HFFc6 (cell line): ENCODE measurements around the gene SH3RF3. TPM values are rescaled to one million over a fixed set of nuclear protein-coding genes. Genes with fewer than 3 reads are reported as not detected.

Experiments
- DNase-seq: peaks from one replicate; pipeline ENCODE4 v3.0.0-alpha.2; 2018
- H3K27ac Mint-ChIP-seq: 2 replicates; pipeline ENCODE4 v1.8.0; 2020; ENCODE audit warnings: mild to moderate bottlenecking, mixed read lengths
- H3K27me3 Mint-ChIP-seq: 2 replicates; pipeline ENCODE4 v1.8.0; 2021; ENCODE audit warnings: mild to moderate bottlenecking, moderate library complexity, mixed read lengths; ENCODE audit not compliant: insufficient read depth
- H3K36me3 Mint-ChIP-seq: 2 replicates; pipeline ENCODE4 v1.8.0; 2021; ENCODE audit warnings: low read depth, mixed read lengths
- H3K4me1 Mint-ChIP-seq: 2 replicates; pipeline ENCODE4 v1.8.0; 2020; ENCODE audit warnings: low read depth, mixed read lengths
- H3K4me3 Mint-ChIP-seq: 2 replicates; pipeline ENCODE4 v1.8.0; 2020; ENCODE audit warnings: mild to moderate bottlenecking, moderate library complexity, mixed read lengths
- H3K9me3 Mint-ChIP-seq: 2 replicates; pipeline ENCODE4 v1.8.0; 2020; ENCODE audit warnings: mild to moderate bottlenecking, mixed read lengths
- total RNA-seq, 6 experiments: library from RNA; stranded (reverse); fragmentation: NEBNext Ultra II Directional; extraction: Animal tissue kit (Norgen Biotek cat#: 25700); gene quantifications; 2 replicates in 1 of 6; 3 replicates in 5 of 6; pipeline ENCODE4 v1.2.3, GENCODE V29; 2021
- TF ChIP-seq, protein P1 (sequence below): fragments of 200-600 bp; sonication (generic); IDR thresholded peaks from 2 replicates; pipeline ENCODE4 v1.5.0; 2021; ENCODE audit warnings: antibody characterized with exemption, mild to moderate bottlenecking

The SH3RF3 gene
- total RNA-seq, 6 experiments from 2014 or later, result 2.4 to 4.4 (median 3.7) TPM

DNA sequence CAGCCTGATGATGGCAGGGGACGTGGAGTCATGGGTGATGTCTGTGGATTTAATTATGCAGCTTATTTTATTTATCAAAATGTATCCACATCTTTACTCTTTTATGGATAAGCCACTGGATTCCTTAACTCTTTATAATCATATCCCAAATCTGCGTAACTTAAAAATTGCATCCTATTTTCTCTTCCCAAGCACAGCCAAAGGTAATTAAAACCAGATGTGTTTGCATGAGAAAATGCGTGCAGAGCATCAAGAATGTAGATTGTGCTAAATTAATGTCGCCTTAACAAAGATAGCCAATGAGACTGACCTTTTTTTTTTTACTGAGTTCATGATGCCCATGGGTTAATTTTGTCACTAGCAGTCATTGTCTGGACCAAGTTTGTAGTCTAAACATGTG is 10.0 kb downstream of the SH3RF3 start:
- Mint-ChIP-seq H3K9me3 (no peaks in the 10 kb centered on the region), H3K27me3 (peaks cover 23% of the 10 kb centered on the region), H3K4me1 (peaks cover 10% of the 10 kb centered on the region), H3K4me3 (no peak overlapping the region), H3K27ac (no peak overlapping the region), H3K36me3 (no peaks in the 10 kb centered on the region)
- DNase-seq, result no peak
- TF ChIP-seq, protein P1, sequence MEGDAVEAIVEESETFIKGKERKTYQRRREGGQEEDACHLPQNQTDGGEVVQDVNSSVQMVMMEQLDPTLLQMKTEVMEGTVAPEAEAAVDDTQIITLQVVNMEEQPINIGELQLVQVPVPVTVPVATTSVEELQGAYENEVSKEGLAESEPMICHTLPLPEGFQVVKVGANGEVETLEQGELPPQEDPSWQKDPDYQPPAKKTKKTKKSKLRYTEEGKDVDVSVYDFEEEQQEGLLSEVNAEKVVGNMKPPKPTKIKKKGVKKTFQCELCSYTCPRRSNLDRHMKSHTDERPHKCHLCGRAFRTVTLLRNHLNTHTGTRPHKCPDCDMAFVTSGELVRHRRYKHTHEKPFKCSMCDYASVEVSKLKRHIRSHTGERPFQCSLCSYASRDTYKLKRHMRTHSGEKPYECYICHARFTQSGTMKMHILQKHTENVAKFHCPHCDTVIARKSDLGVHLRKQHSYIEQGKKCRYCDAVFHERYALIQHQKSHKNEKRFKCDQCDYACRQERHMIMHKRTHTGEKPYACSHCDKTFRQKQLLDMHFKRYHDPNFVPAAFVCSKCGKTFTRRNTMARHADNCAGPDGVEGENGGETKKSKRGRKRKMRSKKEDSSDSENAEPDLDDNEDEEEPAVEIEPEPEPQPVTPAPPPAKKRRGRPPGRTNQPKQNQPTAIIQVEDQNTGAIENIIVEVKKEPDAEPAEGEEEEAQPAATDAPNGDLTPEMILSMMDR, result no peak

DNA sequence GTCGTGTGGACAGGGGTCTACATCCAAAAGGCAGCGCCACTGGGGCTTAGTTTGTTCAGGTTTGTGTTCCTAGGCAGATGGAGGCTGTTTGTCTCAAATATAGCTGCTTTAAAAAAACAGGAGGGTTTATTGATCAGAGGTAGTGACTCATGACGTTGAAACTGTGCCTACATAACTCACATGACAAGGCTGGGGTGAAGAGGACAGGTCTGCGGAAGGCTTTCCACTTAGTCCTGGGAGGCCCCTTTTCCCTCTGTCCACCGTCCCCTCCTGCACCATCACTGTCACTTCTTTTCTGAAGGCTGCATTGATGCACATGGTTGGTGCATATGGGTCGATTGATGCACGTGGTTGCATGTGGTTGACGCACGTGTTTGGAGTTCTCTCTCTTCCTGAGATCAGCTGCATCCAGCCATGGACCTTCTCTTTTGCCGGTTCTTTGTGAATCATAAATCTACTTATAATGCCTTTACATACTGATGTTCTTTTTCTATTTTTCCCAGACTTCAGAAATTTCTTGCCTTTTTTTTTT is 10.9 kb downstream of the SH3RF3 start:
- Mint-ChIP-seq H3K27me3 (peaks cover 27% of the 10 kb centered on the region), H3K4me1 (peaks cover 10% of the 10 kb centered on the region), H3K36me3 (no peaks in the 10 kb centered on the region), H3K9me3 (no peaks in the 10 kb centered on the region), H3K4me3 (no peak overlapping the region), H3K27ac (no peak overlapping the region)
- TF ChIP-seq, protein P1, result no peak
- DNase-seq, result no peak

DNA sequence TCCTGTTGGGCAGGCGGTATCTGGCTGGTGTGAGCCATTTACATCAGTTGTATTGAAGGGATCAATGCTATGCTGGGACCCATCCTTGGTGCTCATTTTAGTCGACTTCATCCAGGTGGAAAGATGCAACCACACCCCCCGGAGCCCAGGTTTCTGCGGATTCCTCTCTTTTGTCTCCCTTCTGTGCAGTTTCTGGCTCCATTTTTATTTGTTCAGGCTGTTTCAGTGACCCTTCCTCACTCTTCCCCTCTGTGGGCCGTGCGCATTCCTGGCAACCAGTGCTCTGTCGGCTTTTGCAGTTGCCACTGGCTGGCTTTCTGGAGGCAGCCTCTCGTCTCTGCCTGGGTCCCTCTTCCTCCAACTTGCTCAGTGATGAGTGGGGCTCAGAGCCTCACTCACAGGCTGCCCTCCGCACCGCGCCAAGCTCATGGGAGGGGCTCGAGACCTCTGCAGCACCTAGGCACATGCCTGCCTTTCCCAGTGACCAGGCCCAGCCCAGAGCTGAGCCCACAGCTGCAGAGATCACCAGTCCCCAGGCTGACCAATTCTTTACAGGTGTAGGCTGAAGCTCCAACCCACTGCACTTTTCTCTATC is 12.1 kb downstream of the SH3RF3 start:
- peaks cover 10% of the 10 kb centered on the region for H3K4me1 Mint-ChIP-seq
- H3K27ac Mint-ChIP-seq, result no peak overlapping the region
- peaks cover 31% of the 10 kb centered on the region for H3K27me3 Mint-ChIP-seq
- no peak overlapping the region for H3K4me3 Mint-ChIP-seq
- TF ChIP-seq, protein P1, result no peak
- H3K9me3 Mint-ChIP-seq, result no peaks in the 10 kb centered on the region
- no peaks in the 10 kb centered on the region for H3K36me3 Mint-ChIP-seq
- no peak for DNase-seq

DNA sequence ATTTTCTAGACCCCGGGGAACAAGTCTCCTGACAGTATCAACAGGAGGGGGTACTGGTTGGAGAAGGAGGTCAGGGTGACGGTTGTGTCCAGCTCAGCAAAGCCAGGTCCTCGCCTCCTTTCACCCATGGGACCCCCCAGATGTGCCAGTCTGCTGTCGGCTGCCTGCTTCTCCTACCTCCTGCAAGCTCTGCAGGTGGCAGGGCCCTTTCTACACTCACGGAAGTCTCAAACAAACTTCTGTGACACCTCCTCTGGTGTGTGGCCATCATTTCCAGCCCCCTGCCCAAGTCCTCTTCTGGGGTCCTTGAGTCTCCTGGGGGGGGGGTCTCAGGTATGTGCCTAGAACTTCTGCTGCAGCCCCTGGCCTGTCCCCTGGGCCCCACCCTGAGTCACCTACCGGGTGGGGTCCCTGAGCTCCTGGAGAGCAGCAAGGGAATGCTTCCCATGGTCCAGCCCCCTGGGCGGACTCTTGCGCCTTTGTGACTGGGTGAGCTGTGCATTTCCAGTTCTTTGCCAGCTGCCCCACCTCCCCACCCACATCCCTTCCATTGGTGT is 12.8 kb downstream of the SH3RF3 start:
- H3K27me3 Mint-ChIP-seq, result peaks cover 28% of the 10 kb centered on the region
- TF ChIP-seq, protein P1, result no peak
- no peak overlapping the region for H3K4me3 Mint-ChIP-seq
- no peak overlapping the region for H3K27ac Mint-ChIP-seq
- H3K4me1 Mint-ChIP-seq, result peaks cover 10% of the 10 kb centered on the region
- no peak for DNase-seq
- no peaks in the 10 kb centered on the region for H3K9me3 Mint-ChIP-seq
- H3K36me3 Mint-ChIP-seq, result no peaks in the 10 kb centered on the region

DNA sequence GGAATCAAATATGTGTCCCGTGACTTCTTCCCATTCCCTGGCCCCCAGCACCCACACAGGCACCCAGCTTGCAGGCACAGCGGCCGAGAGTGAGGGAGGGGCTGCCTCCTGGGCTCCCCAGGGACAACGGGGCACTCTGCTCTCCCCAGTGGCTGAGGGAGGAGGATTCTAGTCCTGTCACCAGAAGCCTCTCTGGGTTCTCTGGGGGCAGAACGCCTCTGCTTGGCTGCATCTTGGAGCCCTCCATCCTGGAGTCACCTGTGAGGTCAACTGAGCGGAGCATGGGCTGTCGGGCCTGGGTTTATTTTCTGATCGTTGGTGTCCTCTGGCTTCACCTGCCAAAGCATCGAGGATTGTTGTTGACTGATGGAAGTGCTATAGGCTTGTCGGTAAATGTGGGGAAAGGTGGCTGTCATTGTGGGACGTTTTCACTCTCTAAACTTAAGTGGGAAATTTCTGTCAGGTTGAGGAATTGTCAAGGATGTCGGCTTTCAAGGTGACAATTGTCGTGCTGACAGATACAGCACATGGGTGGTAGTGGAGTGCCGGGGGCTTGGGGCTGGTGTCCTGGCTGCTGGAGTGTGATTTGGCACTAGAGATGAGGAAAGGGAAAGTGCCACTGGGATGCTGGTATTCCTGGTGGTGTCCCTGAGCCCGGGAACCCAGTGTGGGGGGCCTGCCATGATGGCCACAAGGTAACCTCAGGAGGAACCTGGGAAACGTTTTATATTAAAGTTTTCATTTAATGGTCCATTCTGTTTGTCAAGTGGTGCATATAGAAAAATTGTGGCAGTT is 13.6 kb downstream of the SH3RF3 start:
- Mint-ChIP-seq H3K27me3 (peaks cover 33% of the 10 kb centered on the region), H3K4me1 (peaks cover 10% of the 10 kb centered on the region), H3K9me3 (no peaks in the 10 kb centered on the region), H3K4me3 (no peak overlapping the region), H3K27ac (no peak overlapping the region), H3K36me3 (no peaks in the 10 kb centered on the region)
- TF ChIP-seq, protein P1, result no peak
- DNase-seq, result no peak
